ENCODE measurements around the gene SBK3. TPM values are rescaled to one million over a fixed set of nuclear protein-coding genes. Genes with fewer than 3 reads are reported as not detected.

The SBK3 gene
- total RNA-seq, 1 experiment from 2014 or later = not detected

DNA sequence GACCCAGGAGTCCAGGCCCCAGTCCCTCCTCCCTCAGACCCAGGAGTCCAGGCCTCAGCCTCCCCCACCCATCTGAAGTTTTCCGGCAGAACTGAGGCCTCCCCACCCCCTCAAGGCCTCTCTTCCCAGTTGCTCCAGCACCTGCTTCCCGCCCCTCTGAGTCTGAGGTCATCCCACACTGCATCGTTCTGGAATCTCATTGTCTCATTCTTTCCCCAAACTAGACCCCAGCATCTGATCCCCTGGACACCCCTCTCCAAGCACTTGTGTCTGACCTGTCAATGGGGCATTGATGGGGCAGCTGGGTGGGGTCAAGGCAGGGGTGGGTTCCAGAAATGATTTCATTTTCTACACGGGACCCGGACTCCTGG, 7.6 kb downstream of the SBK3 start:
- H3K9ac ChIP-seq (ENCODE audit: low read length) = no peak overlapping the region

DNA sequence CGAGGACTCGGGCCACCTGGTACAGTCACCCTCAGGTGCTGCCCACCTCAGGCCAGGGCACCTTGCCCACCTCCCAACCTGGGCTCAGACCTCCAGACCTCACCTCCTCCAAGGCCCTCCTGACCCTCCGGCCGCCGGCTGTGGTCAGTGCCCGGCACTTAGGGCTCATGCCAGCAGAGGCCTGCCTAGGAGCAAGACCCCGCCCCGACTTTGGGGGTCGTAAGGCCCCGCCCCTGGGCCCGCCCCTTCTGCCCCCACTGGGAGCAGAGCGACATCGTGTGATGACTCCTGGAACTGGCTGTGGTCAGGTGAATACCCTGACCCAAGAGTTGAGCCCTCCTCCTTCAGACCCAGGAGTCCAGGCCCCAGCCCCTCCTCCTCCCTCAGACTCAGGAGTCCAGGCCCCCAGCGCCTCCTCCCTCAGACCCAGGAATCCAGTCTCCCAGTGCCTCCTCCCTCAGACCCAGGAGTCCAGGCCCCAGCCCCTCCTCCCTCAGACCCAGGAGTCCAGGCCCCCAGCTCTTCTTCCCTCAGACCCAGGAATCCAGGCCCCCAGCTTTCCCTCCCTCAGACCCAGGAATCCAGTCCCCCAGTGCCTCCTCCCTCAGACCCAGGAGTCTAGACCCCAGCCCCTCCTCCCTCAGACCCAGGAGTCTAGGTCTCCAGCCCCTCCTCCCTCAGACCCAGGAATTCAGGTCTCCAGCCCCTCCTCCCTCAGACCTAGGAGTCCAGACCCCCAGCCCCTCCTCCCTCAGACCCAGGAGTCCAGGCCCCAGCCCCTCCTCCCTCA, 8.2 kb downstream of the SBK3 start, which contains the start of gene SBK2:
Gene SBK2, minus strand, starts transcription at position 183 of the 790 bp plus-strand sequence. CDS start 839 bp downstream, outside the sequence.
- Histone ChIP-seq H3K4me3 (ENCODE audit: low read length) (no peak within 1 kb of the TSS), H3K4me1 (ENCODE audit: insufficient read depth, low read length) (no peaks in the 10 kb centered on the region; the same call in 1 of the 2 replicates), H4K20me1 (ENCODE audit: low read length) (no peaks in the 10 kb centered on the region), H3K79me2 (ENCODE audit: low read length) (no peaks in the 10 kb centered on the region), H3F3A (ENCODE audit: low read length, unreplicated experiment) (no peaks in the 10 kb centered on the region), H3K36me3 (ENCODE audit: low read depth, low read length) (no peaks in the 10 kb centered on the region), H3K4me2 (ENCODE audit: low read length) (no peak within 1 kb of the TSS), H3K27ac (ENCODE audit: low read length) (no peak within 1 kb of the TSS), H3K9me2 (replicated peaks; ENCODE audit: low read length) (no peaks in the 10 kb centered on the region), H2AFZ (ENCODE audit: low read length) (no peak within 1 kb of the TSS), H3K27me3 (ENCODE audit: low read length) (no peaks in the 10 kb centered on the region), H3K9me3 (ENCODE audit: low read length) (no peaks in the 10 kb centered on the region), H3K9ac (ENCODE audit: low read length) (no peak within 1 kb of the TSS)
- CTCF ChIA-PET = no interaction called here
- DNase-seq = no peak
- 0 out of 2 replicates have a peak, but pooled peaks have one; percentile 30 for ATAC-seq
- no TSS peak for BruUV-seq (replicated peaks)
- POLR2A ChIA-PET (ENCODE audit: unreplicated experiment) = no interaction called here
- intact Hi-C loops (cut with micrococcal nuclease) = no loop called here
- TF ChIP-seq, protein P1, sequence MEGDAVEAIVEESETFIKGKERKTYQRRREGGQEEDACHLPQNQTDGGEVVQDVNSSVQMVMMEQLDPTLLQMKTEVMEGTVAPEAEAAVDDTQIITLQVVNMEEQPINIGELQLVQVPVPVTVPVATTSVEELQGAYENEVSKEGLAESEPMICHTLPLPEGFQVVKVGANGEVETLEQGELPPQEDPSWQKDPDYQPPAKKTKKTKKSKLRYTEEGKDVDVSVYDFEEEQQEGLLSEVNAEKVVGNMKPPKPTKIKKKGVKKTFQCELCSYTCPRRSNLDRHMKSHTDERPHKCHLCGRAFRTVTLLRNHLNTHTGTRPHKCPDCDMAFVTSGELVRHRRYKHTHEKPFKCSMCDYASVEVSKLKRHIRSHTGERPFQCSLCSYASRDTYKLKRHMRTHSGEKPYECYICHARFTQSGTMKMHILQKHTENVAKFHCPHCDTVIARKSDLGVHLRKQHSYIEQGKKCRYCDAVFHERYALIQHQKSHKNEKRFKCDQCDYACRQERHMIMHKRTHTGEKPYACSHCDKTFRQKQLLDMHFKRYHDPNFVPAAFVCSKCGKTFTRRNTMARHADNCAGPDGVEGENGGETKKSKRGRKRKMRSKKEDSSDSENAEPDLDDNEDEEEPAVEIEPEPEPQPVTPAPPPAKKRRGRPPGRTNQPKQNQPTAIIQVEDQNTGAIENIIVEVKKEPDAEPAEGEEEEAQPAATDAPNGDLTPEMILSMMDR (conservative IDR thresholded peaks at IDR 0.05; ENCODE audit: low read depth, low read length) = peak; percentile 35; the same call in 1 of the 2 replicates
- TF ChIP-seq EZH2phosphoT487 (IDR thresholded peaks at IDR 0.05; ENCODE audit: borderline replicate concordance, low read length) = no peak

More for the DNA sequence above, 7.6 kb downstream of the SBK3 start:
- Histone ChIP-seq H3K27ac (ENCODE audit: low read length) (no peak overlapping the region), H3K4me3 (ENCODE audit: low read length) (no peak overlapping the region), H3K9me3 (ENCODE audit: low read length) (no peaks in the 10 kb centered on the region), H3K4me2 (ENCODE audit: low read length) (no peak overlapping the region), H3F3A (ENCODE audit: low read length, unreplicated experiment) (no peaks in the 10 kb centered on the region), H3K36me3 (ENCODE audit: low read depth, low read length) (no peaks in the 10 kb centered on the region), H3K9me2 (replicated peaks; ENCODE audit: low read length) (no peaks in the 10 kb centered on the region), H4K20me1 (ENCODE audit: low read length) (no peaks in the 10 kb centered on the region), H3K27me3 (ENCODE audit: low read length) (no peaks in the 10 kb centered on the region), H3K4me1 (ENCODE audit: insufficient read depth, low read length) (no peaks in the 10 kb centered on the region; the same call in 1 of the 2 replicates), H2AFZ (ENCODE audit: low read length) (no peak overlapping the region), H3K79me2 (ENCODE audit: low read length) (no peaks in the 10 kb centered on the region)
- ChIA-PET CTCF (no interaction called here), POLR2A (ENCODE audit: unreplicated experiment) (no interaction called here)
- intact Hi-C loops (cut with micrococcal nuclease) = no loop called here
- no TSS peak for BruUV-seq (replicated peaks)
- ATAC-seq (no peak), DNase-seq (no peak)
- TF ChIP-seq EZH2 (IDR thresholded peaks at IDR 0.05; ENCODE audit: low read length, unreplicated experiment) (no peak), EZH2phosphoT487 (IDR thresholded peaks at IDR 0.05; ENCODE audit: borderline replicate concordance, low read length) (no peak)
- TF ChIP-seq, protein P1 (conservative IDR thresholded peaks at IDR 0.05; ENCODE audit: low read depth, low read length) = no peak

GRCh38 chr19:55536366-55536765, 9.0 kb downstream of the SBK3 start:
- no peaks in the 10 kb centered on the region for H3K36me3 ChIP-seq (ENCODE audit: low read depth, low read length)
- POLR2A ChIA-PET (ENCODE audit: unreplicated experiment) = no interaction called here
- no peak overlapping the region for H3K4me3 ChIP-seq (ENCODE audit: low read length)
- no TSS peak for BruUV-seq (replicated peaks)
- H3K27ac ChIP-seq (ENCODE audit: low read length) = no peak overlapping the region
- H3K9me3 ChIP-seq (ENCODE audit: low read length) = no peaks in the 10 kb centered on the region
- no peaks in the 10 kb centered on the region for H3K79me2 ChIP-seq (ENCODE audit: low read length)
- H4K20me1 ChIP-seq (ENCODE audit: low read length) = no peaks in the 10 kb centered on the region
- intact Hi-C loops (cut with micrococcal nuclease) = no loop called here
- DNase-seq (no peak), ATAC-seq (no peak)
- no peak overlapping the region for H3K9ac ChIP-seq (ENCODE audit: low read length)
- H3K9me2 ChIP-seq (replicated peaks; ENCODE audit: low read length) = no peaks in the 10 kb centered on the region
- H3K27me3 ChIP-seq (ENCODE audit: low read length) = no peaks in the 10 kb centered on the region
- CTCF ChIA-PET = interaction anchor here (0.7 kb wide), 1 partner anchor 52 kb away, joined by 4 read pairs; no protein-coding TSS in a partner anchor
- no peak for TF ChIP-seq EZH2 (IDR thresholded peaks at IDR 0.05; ENCODE audit: low read length, unreplicated experiment)
- no peak for TF ChIP-seq EZH2phosphoT487 (IDR thresholded peaks at IDR 0.05; ENCODE audit: borderline replicate concordance, low read length)
- TF ChIP-seq, protein P1 (conservative IDR thresholded peaks at IDR 0.05; ENCODE audit: low read depth, low read length) = no peak
- no peak overlapping the region for H2AFZ ChIP-seq (ENCODE audit: low read length)
- H3K4me2 ChIP-seq (ENCODE audit: low read length) = no peak overlapping the region
- no peaks in the 10 kb centered on the region for H3F3A ChIP-seq (ENCODE audit: low read length, unreplicated experiment)
- no peaks in the 10 kb centered on the region; the same call in 1 of the 2 replicates for H3K4me1 ChIP-seq (ENCODE audit: insufficient read depth, low read length)
